Mesenchymal stem cell (in vitro differentiated cells and primary cell): ENCODE results near the gene SMIM21.

ENCODE experiments used
- DNase-seq: peaks from one replicate; pipeline ENCODE4 v3.0.0-alpha.2; 2013
- H2AFZ ChIP-seq: one replicate; pipeline ENCODE4 v1.6.1; 2013; ENCODE audit warnings: low read depth, mild to moderate bottlenecking, control low read depth, inconsistent platforms, low read length, moderate library complexity
- H2AK5ac ChIP-seq: 2 replicates; pipeline ENCODE4 v1.6.1; 2013; ENCODE audit warnings: low read length, moderate library complexity, mild to moderate bottlenecking, inconsistent platforms; ENCODE audit not compliant: severe bottlenecking
- H2BK120ac ChIP-seq: one replicate; pipeline ENCODE4 v1.6.1; 2013; ENCODE audit warnings: low read depth, mild to moderate bottlenecking, inconsistent platforms, low read length, moderate library complexity
- H2BK12ac ChIP-seq, 2 experiments: one replicate each; pipeline ENCODE4 v1.6.1; 2013; ENCODE audit warnings: inconsistent platforms in 2 of 2, low read length in 2 of 2, mild to moderate bottlenecking in 2 of 2, moderate library complexity in 2 of 2, control low read depth in 1 of 2
- H2BK15ac ChIP-seq: one replicate; pipeline ENCODE4 v1.6.1; 2013; ENCODE audit warnings: mild to moderate bottlenecking, low read depth, inconsistent platforms; ENCODE audit not compliant: poor library complexity, severe bottlenecking
- H2BK5ac ChIP-seq: 2 replicates; pipeline ENCODE4 v1.6.1; 2013; ENCODE audit warnings: low read depth, mild to moderate bottlenecking, low read length, control low read depth, inconsistent platforms; ENCODE audit not compliant: poor library complexity, severe bottlenecking
- H3K14ac ChIP-seq, 2 experiments: one replicate each; pipeline ENCODE4 v1.6.1; 2013; ENCODE audit warnings: inconsistent platforms in 2 of 2, low read length in 2 of 2, control low read depth in 1 of 2, mild to moderate bottlenecking in 1 of 2, moderate library complexity in 1 of 2
- H3K18ac ChIP-seq, 2 experiments: one replicate each; pipeline ENCODE4 v1.6.1; 2013; ENCODE audit warnings: inconsistent platforms in 2 of 2, low read length in 2 of 2, control low read depth in 1 of 2, low read depth in 1 of 2, mild to moderate bottlenecking in 1 of 2
- H3K23ac ChIP-seq, 2 experiments: one replicate each; pipeline ENCODE4 v1.6.1; 2013; ENCODE audit warnings: inconsistent platforms in 2 of 2, low read length in 2 of 2, mild to moderate bottlenecking in 2 of 2, moderate library complexity in 2 of 2, control low read depth in 1 of 2
- H3K27ac ChIP-seq: 2 replicates; pipeline ENCODE4 v1.5.1; 2013; ENCODE audit warnings: mild to moderate bottlenecking, moderate library complexity, low read length, control low read depth, inconsistent platforms; ENCODE audit not compliant: poor library complexity, severe bottlenecking
- H3K27me3 ChIP-seq, 2 experiments: 2 replicates each; pipeline versions ENCODE4 v1.6.1 to v1.7.0; 2013; ENCODE audit warnings: low read length in 2 of 2, mild to moderate bottlenecking in 2 of 2, moderate library complexity in 2 of 2, control low read depth in 1 of 2, inconsistent platforms in 1 of 2; ENCODE audit not compliant: control insufficient read depth in 1 of 2, insufficient read depth in 1 of 2
- H3K36me3 ChIP-seq, 2 experiments: 2 replicates each; pipeline versions ENCODE4 v1.6.1 to v1.7.0; 2013; ENCODE audit warnings: low read length in 2 of 2, control low read depth in 1 of 2, inconsistent platforms in 1 of 2, low read depth in 1 of 2, mild to moderate bottlenecking in 1 of 2; ENCODE audit not compliant: insufficient read depth in 2 of 2, control insufficient read depth in 1 of 2
- H3K4ac ChIP-seq, 2 experiments: one replicate each; pipeline ENCODE4 v1.6.1; 2013; ENCODE audit warnings: inconsistent platforms in 2 of 2, low read length in 2 of 2, mild to moderate bottlenecking in 2 of 2, moderate library complexity in 2 of 2, control low read depth in 1 of 2, low read depth in 1 of 2
- H3K4me1 ChIP-seq: 2 replicates; pipeline ENCODE4 v1.6.1; 2013; ENCODE audit warnings: low read depth, low read length, control low read depth; ENCODE audit not compliant: control insufficient read depth, insufficient read depth
- H3K4me2 ChIP-seq: 2 replicates; pipeline ENCODE4 v1.6.1; 2013; ENCODE audit warnings: low read length, mild to moderate bottlenecking, inconsistent platforms; ENCODE audit not compliant: poor library complexity, severe bottlenecking
- H3K4me3 ChIP-seq, 2 experiments: 2 replicates each; pipeline versions ENCODE4 v1.5.1 to v1.7.0; 2013; ENCODE audit warnings: low read length in 2 of 2, mild to moderate bottlenecking in 2 of 2, control low read depth in 1 of 2, low read depth in 1 of 2; ENCODE audit not compliant: insufficient read depth in 1 of 2
- H3K79me1 ChIP-seq: replicated peaks from 2 replicates; pipeline ENCODE4 v1.6.1; 2013; ENCODE audit warnings: mild to moderate bottlenecking, control low read depth, low read length, inconsistent platforms; ENCODE audit not compliant: poor library complexity, severe bottlenecking
- H3K9ac ChIP-seq: 2 replicates; pipeline ENCODE4 v1.7.0; 2013; ENCODE audit warnings: mild to moderate bottlenecking, low read length, moderate library complexity
- H3K9me3 ChIP-seq: 2 replicates; pipeline ENCODE4 v1.7.0; 2013; ENCODE audit warnings: mild to moderate bottlenecking, low read length; ENCODE audit not compliant: control insufficient read depth
- H4K8ac ChIP-seq: one replicate; pipeline ENCODE4 v1.6.1; 2013; ENCODE audit warnings: inconsistent platforms, mild to moderate bottlenecking, low read length, moderate library complexity
- H4K91ac ChIP-seq: one replicate; pipeline ENCODE4 v1.6.1; 2013; ENCODE audit warnings: mild to moderate bottlenecking, low read length, inconsistent platforms
- WGBS: methylation state at CpG from one replicate; pipeline ENCODE4 v1.1.7; 2013; ENCODE audit warnings: mixed read lengths; 5-methylcytosine and 5-hydroxymethylcytosine counted together

Gene SMIM21

GRCh38 chr18:75418293-75419005, 9.1 kb downstream of the SMIM21 start:
- no peak overlapping the region for H3K4ac ChIP-seq
- no peak overlapping the region for H4K91ac ChIP-seq
- no peak for DNase-seq
- no peak overlapping the region for H3K4me3 ChIP-seq
- no peak overlapping the region for H2BK12ac ChIP-seq
- no peak overlapping the region for H2AK5ac ChIP-seq
- peaks cover 0 to 2% of the 10 kb centered on the region in 2 experiments for H3K27me3 ChIP-seq
- H3K9me3 ChIP-seq, result no peaks in the 10 kb centered on the region
- H3K4me1 ChIP-seq, result no peaks in the 10 kb centered on the region
- no peak overlapping the region for H3K23ac ChIP-seq
- H3K14ac ChIP-seq, result no peak overlapping the region
- no peak overlapping the region for H3K9ac ChIP-seq
- H2AFZ ChIP-seq, result no peak overlapping the region
- H3K36me3 ChIP-seq, result no peaks in the 10 kb centered on the region
- 95% methylated on average over 9 of the region's 10 CpGs for WGBS
- no peaks in the 10 kb centered on the region for H3K79me1 ChIP-seq
- H2BK120ac ChIP-seq, result no peak overlapping the region
- no peak overlapping the region for H3K18ac ChIP-seq
- H4K8ac ChIP-seq, result no peak overlapping the region
- H3K27ac ChIP-seq, result no peak overlapping the region
- H2BK5ac ChIP-seq, result no peak overlapping the region
- no peak overlapping the region for H2BK15ac ChIP-seq
- no peak overlapping the region for H3K4me2 ChIP-seq

- Histone ChIP-seq H3K27me3 (peaks cover 0 to 14% of the 10 kb centered on the region in 2 experiments), H2AK5ac (no peak overlapping the region), H4K8ac (no peak overlapping the region), H3K23ac (no peak overlapping the region), H3K36me3 (no peaks in the 10 kb centered on the region), H3K4me1 (peaks cover 11% of the 10 kb centered on the region), H3K18ac (no peak overlapping the region), H3K9ac (no peak overlapping the region), H2AFZ (no peak overlapping the region), H3K4me3 (no peak overlapping the region), H2BK5ac (no peak overlapping the region), H3K79me1 (no peaks in the 10 kb centered on the region), H2BK15ac (no peak overlapping the region), H3K9me3 (no peaks in the 10 kb centered on the region), H3K14ac (no peak overlapping the region), H2BK120ac (no peak overlapping the region), H2BK12ac (no peak overlapping the region), H4K91ac (no peak overlapping the region), H3K4me2 (no peak overlapping the region), H3K27ac (no peak overlapping the region), H3K4ac (no peak overlapping the region)
- no peak for DNase-seq
- WGBS, result 50% methylated on average over 2 of the region's 4 CpGs
These were observed 16.9 kb downstream of the SMIM21 start for GRCh38 chr18:75410611-75411010.

GRCh38 chr18:75409806-75410205, 17.7 kb downstream of the SMIM21 start:
- 93% methylated on average over 9 of the region's 9 CpGs for WGBS
- Histone ChIP-seq H2BK120ac (no peak overlapping the region), H3K9ac (no peak overlapping the region), H2BK12ac (no peak overlapping the region), H3K79me1 (no peaks in the 10 kb centered on the region), H3K27ac (no peak overlapping the region), H4K91ac (no peak overlapping the region), H2BK15ac (no peak overlapping the region), H3K14ac (no peak overlapping the region), H2AK5ac (no peak overlapping the region), H3K23ac (no peak overlapping the region), H3K36me3 (no peaks in the 10 kb centered on the region), H3K4me3 (no peak overlapping the region), H2AFZ (no peak overlapping the region), H3K4me1 (peaks cover 11% of the 10 kb centered on the region), H3K18ac (no peak overlapping the region), H4K8ac (no peak overlapping the region), H2BK5ac (no peak overlapping the region), H3K4me2 (no peak overlapping the region), H3K9me3 (no peaks in the 10 kb centered on the region), H3K27me3 (peaks cover 0 to 14% of the 10 kb centered on the region in 2 experiments), H3K4ac (no peak overlapping the region)
- DNase-seq, result no peak

GRCh38 chr18:75408554-75409506, 18.7 kb downstream of the SMIM21 start:
- Histone ChIP-seq H3K9me3 (no peaks in the 10 kb centered on the region), H2AK5ac (no peak overlapping the region), H3K27me3 (peaks cover 0 to 14% of the 10 kb centered on the region in 2 experiments), H3K79me1 (no peaks in the 10 kb centered on the region), H2BK15ac (no peak overlapping the region), H2AFZ (no peak overlapping the region), H3K18ac (no peak overlapping the region), H4K8ac (no peak overlapping the region), H2BK120ac (no peak overlapping the region), H4K91ac (no peak overlapping the region), H2BK12ac (no peak overlapping the region), H3K4ac (no peak overlapping the region), H3K27ac (no peak overlapping the region), H3K14ac (no peak overlapping the region), H3K36me3 (no peaks in the 10 kb centered on the region), H3K23ac (no peak overlapping the region), H3K4me1 (peaks cover 11% of the 10 kb centered on the region), H3K4me3 (peak overlapping the region in 1 of 2 experiments; percentile 63), H3K4me2 (no peak overlapping the region), H3K9ac (peak overlapping the region; percentile 78), H2BK5ac (no peak overlapping the region)
- peak; percentile 95 for DNase-seq
- WGBS, result 31% methylated on average over 10 of the region's 10 CpGs
